VCaP (cell line): Measurements from ENCODE around the gene CNNM1.

Experiments
- H3K27ac ChIP-seq: fragments of 450-650 bp; 2 replicates; pipeline ENCODE4 v1.5.1; 2017
- CTCF ChIP-seq: fragments of 450-650 bp; conservative IDR thresholded peaks from 2 replicates; pipeline ENCODE4 v1.5.1; 2017; ENCODE audit warnings: mild to moderate bottlenecking, moderate library complexity

The CNNM1 gene

DNA sequence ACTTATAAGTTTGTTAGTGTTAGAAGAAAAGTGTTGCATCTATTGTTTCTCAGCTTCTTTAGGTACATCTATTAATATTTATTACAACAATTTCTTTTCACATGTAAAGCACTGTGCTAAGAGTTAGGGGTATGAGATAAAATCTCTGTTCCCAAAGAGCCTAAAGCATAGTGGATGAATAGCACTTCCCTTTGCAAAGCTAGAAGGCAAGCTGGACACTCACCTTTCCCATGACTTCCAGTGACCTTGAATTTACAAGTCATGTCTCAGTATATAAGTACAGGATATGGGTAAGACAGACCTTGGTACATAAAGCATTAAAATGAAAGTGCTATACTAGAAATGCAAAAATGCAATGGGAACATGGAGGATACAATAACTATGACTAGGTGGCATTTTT lies 8.7 kb downstream of the CNNM1 start:
- TF ChIP-seq CTCF = no peak
- H3K27ac ChIP-seq = peak overlapping the region; percentile 78

- H3K27ac ChIP-seq = peak overlapping the region; percentile 78
- no peak for TF ChIP-seq CTCF
Measured at GRCh38 chr10:99339077-99339476, 9.9 kb downstream of the CNNM1 start.

- peak overlapping the region; percentile 78 for H3K27ac ChIP-seq
Measured at GRCh38 chr10:99339563-99340047, 10.4 kb downstream of the CNNM1 start.

GRCh38 chr10:99340650-99341049 lies 11.5 kb downstream of the CNNM1 start:
- TF ChIP-seq CTCF = no peak
- H3K27ac ChIP-seq = peak overlapping the region; percentile 78

More at GRCh38 chr10:99339563-99340047, 10.4 kb downstream of the CNNM1 start:
- no peak for TF ChIP-seq CTCF

DNA sequence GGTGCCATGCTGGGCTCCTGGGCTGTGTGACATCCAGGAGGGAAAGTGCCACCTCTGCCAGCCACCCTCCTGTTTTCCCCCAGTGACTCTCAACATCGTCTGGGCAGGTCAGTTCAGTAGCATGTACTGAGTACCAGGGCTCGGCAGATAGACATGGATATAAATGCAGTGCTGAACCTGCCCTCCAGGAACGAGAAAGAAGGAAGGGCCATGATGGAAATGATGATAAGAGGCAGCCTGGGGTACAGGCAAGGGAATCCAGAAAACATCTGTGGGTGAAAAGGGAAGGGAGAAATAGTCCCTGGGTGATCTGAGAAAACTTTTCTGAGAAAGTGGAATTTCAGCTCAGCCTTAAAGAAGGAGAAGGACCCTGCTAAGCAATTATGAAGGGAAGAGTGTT lies 12.1 kb downstream of the CNNM1 start:
- TF ChIP-seq CTCF = no peak
- H3K27ac ChIP-seq = no peak overlapping the region

DNA sequence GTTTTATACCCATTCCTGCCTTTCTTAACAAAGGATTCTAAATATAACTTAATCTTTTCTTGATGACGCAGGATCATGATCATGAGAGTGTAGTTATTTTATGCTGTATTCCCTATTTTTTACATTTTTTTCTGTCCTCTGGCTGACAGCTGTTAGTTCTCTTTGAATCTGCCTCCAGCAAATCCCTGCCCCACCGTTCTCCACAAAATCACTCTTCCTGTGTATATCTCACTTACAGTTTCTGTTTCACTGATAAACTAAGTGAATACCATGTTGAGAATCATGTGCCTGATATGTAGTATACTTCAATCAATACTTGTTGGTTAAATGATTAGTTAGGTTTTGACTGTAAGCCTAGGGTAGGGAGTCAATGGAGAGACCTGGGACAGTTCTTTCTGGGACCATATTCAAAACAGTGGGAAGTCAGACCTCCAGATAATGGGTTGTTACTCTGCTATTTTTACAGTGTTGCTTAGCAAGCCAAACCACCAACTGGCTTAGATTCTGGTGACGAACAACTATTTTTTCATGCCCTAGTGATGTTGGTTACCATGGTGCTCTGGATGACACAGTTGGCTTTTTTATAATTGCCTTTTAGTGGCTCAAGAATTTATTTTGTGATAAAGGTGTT lies 12.8 kb downstream of the CNNM1 start:
- TF ChIP-seq CTCF = no peak
- H3K27ac ChIP-seq = peak overlapping the region; percentile 71; the same call in 1 of the 2 replicates

GRCh38 chr10:99343262-99343661 lies 14.1 kb downstream of the CNNM1 start:
- peak overlapping the region; percentile 71 for H3K27ac ChIP-seq

More at GRCh38 chr10:99343262-99343661, 14.1 kb downstream of the CNNM1 start:
- TF ChIP-seq CTCF = no peak
